ENCODE results near the gene PSORS1C2.
"Not testable (repeated sequence)": the region's sequence is repeated elsewhere in the genome, so short reads cannot be mapped to it uniquely, and the experiment has no call there.

DNA sequence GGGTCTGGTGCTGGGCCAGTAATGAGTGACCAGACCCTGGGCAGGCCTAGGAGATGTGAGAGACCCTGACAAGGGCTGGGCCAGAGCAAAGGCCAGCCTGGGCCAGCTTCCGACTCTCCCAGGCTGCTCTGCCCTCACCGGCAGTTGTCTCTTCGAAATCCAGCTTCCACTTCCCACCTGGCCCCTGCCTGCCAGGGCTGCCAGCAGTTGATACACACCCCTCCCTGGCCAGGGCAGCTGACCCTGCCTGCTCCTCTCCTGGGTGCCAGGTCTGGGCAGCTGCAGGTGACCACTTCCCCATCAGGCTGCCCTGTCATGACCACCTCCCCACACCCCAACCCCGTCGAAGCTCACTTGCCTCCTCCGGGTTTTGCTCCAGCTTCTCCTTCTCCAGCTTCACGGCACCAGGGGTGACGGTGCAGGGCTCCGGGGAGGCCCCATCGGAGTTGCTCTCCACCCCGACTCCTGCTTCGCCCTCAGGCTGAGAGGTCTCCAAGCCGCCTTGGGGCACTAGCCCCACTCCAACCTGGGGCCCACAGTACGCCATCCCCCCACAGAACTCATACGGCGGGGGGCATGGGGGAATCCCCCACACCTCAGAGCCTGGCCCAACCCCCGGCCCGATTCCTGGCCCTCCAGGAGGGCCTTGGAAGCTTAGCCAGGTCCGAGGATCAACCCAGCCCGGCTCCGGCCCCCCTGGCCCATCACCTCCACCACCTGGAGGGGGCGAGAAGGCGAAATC lies 31.2 kb upstream of the PSORS1C2 start:
- TF ChIP-seq, protein P1, sequence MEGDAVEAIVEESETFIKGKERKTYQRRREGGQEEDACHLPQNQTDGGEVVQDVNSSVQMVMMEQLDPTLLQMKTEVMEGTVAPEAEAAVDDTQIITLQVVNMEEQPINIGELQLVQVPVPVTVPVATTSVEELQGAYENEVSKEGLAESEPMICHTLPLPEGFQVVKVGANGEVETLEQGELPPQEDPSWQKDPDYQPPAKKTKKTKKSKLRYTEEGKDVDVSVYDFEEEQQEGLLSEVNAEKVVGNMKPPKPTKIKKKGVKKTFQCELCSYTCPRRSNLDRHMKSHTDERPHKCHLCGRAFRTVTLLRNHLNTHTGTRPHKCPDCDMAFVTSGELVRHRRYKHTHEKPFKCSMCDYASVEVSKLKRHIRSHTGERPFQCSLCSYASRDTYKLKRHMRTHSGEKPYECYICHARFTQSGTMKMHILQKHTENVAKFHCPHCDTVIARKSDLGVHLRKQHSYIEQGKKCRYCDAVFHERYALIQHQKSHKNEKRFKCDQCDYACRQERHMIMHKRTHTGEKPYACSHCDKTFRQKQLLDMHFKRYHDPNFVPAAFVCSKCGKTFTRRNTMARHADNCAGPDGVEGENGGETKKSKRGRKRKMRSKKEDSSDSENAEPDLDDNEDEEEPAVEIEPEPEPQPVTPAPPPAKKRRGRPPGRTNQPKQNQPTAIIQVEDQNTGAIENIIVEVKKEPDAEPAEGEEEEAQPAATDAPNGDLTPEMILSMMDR (IDR thresholded peaks at IDR 0.05; ENCODE audit: insufficient read depth, low read depth, low read length) = not testable (repeated sequence)
- not testable (repeated sequence) for TF ChIP-seq EZH2 (IDR thresholded peaks at IDR 0.05; ENCODE audit: insufficient read depth, low read length)

All from astrocyte (in vitro differentiated cells and primary cell).